A549 (cell line): ENCODE data around the gene AIMP1. TPM values are rescaled to one million over a fixed set of nuclear protein-coding genes. Genes with fewer than 3 reads are reported as not detected.

Experiments
- ATAC-seq, 2 experiments: fragments of 200-7000 bp in 1 of 2; fragments of >200 bp in 1 of 2; cut with Nextera tagmentation in 1 of 2; cut with Tn5 transposase in 1 of 2; 3 replicates each; pipeline versions ENCODE4 v1.8.0 to v1.9.1; 2018 to 2020; ENCODE audit warnings: mild to moderate bottlenecking in 1 of 2, moderate library complexity in 1 of 2
- CTCF ChIA-PET: fragments of 300-600 bp; sonication (Branson Sonifier 250); formaldehyde crosslinking; extraction: SDS; loops from one replicate; lab custom pipeline; 2021; ENCODE audit warnings: antibody characterized with exemption, inconsistent platforms; lab: Yijun Ruan, JAX
- POLR2A ChIA-PET: fragments of 350-600 bp; formaldehyde crosslinking; extraction: SDS; loops from one replicate; lab custom pipeline; 2021; ENCODE audit warnings: antibody characterized with exemption, inconsistent platforms; lab: Yijun Ruan, JAX
- DNase-seq, 2 experiments: peaks; one replicate each; pipeline versions ENCODE4 v3.0.0 to v3.0.0-alpha.2; 2011 to 2016; ENCODE audit warnings: low read depth in 1 of 2, low spot score in 1 of 2
- FAIRE-seq: peaks from 2 replicates; lab custom pipeline; 2011; peaks lifted over from hg19 to GRCh38; lab: Jason Lieb, UNC
- H3K27ac ChIP-seq, 2 experiments: fragments of >200 bp; sonication (Bioruptor Twin); formaldehyde crosslinking; 3 replicates each; pipeline ENCODE4 v1.5.1; 2016 to 2017
- H3K4me1 ChIP-seq: fragments of >200 bp; sonication (Bioruptor Twin); formaldehyde crosslinking; 3 replicates; pipeline ENCODE4 v1.6.1; 2016
- H3K4me2 ChIP-seq: fragments of >200 bp; sonication (Bioruptor Twin); formaldehyde crosslinking; 3 replicates; pipeline ENCODE4 v1.6.1; 2016
- H3K4me3 ChIP-seq: fragments of >200 bp; sonication (Bioruptor Twin); formaldehyde crosslinking; 3 replicates; pipeline ENCODE4 v1.5.1; 2016
- H3K9me3 ChIP-seq: fragments of >200 bp; sonication (Bioruptor Twin); formaldehyde crosslinking; 3 replicates; pipeline ENCODE4 v1.6.1; 2016
- CHD4 ChIP-seq: fragments of 200-600 bp; sonication (generic); IDR thresholded peaks from 2 replicates; pipeline ENCODE4 v1.6.1; 2016; ENCODE audit warnings: antibody characterized with exemption, mild to moderate bottlenecking, borderline replicate concordance
- E2F6 ChIP-seq: IDR thresholded peaks from 2 replicates; pipeline ENCODE4 v1.6.1; 2012; ENCODE audit warnings: low read depth, borderline replicate concordance
- EHF ChIP-seq: fragments of 250-450 bp; sonication (Bioruptor Pico); IDR thresholded peaks from 2 replicates; pipeline ENCODE4 v1.5.0; 2020; ENCODE audit warnings: mild to moderate bottlenecking
- EHMT2 ChIP-seq: fragments of 200-600 bp; sonication (generic); IDR thresholded peaks from 2 replicates; pipeline ENCODE4 v1.6.1; 2016; ENCODE audit warnings: antibody characterized with exemption, low read depth, mild to moderate bottlenecking, moderate library complexity
- ESRRA ChIP-seq: fragments of 150-350 bp; IDR thresholded peaks from 2 replicates; pipeline ENCODE4 v1.6.1; 2014; ENCODE audit warnings: mild to moderate bottlenecking, low read length, borderline replicate concordance
- GATA3 ChIP-seq: IDR thresholded peaks from 2 replicates; pipeline ENCODE4 v1.6.1; 2012; ENCODE audit warnings: borderline replicate concordance
- HEYL ChIP-seq: fragments of 250-450 bp; sonication (Bioruptor Pico); IDR thresholded peaks from 2 replicates; pipeline ENCODE4 v1.8.0; 2021; ENCODE audit warnings: mild to moderate bottlenecking, moderate library complexity
- HMGXB4 ChIP-seq: fragments of 250-450 bp; sonication (Bioruptor Pico); IDR thresholded peaks from 2 replicates; pipeline ENCODE4 v1.5.0; 2021; ENCODE audit warnings: mild to moderate bottlenecking, moderate library complexity, borderline replicate concordance
- JUNB ChIP-seq: fragments of >200 bp; sonication (Bioruptor Twin); formaldehyde crosslinking; IDR thresholded peaks from 2 replicates; pipeline ENCODE4 v1.6.1; 2016
- KDM5A ChIP-seq: fragments of 200-600 bp; sonication (generic); IDR thresholded peaks from 2 replicates; pipeline ENCODE4 v1.6.1; 2016; ENCODE audit warnings: antibody characterized with exemption, mild to moderate bottlenecking
- MAZ ChIP-seq: fragments of 150-350 bp; IDR thresholded peaks from 2 replicates; pipeline ENCODE4 v1.6.1; 2014; ENCODE audit warnings: antibody characterized with exemption, low read depth, low read length, borderline replicate concordance
- NFE2L2 ChIP-seq: fragments of 150-350 bp; conservative IDR thresholded peaks from 2 replicates; pipeline ENCODE4 v1.6.1; 2014; ENCODE audit warnings: low read length
- NPAS2 ChIP-seq: fragments of 250-450 bp; sonication (Bioruptor Pico); IDR thresholded peaks from 2 replicates; pipeline ENCODE4 v1.8.0; 2022; ENCODE audit warnings: mild to moderate bottlenecking, moderate library complexity, borderline replicate concordance
- NR3C1 ChIP-seq: fragments of >200 bp; sonication (Bioruptor Twin); formaldehyde crosslinking; IDR thresholded peaks from 3 replicates; pipeline ENCODE4 v1.6.1; 2017
- RCOR1 ChIP-seq: fragments of 150-350 bp; IDR thresholded peaks from 2 replicates; pipeline ENCODE4 v1.6.1; 2014; ENCODE audit warnings: antibody characterized with exemption, low read length, low read depth
- RNF2 ChIP-seq: fragments of 200-600 bp; sonication (generic); IDR thresholded peaks from 2 replicates; pipeline ENCODE4 v1.6.1; 2016; ENCODE audit warnings: low read depth, mild to moderate bottlenecking, antibody characterized with exemption, moderate library complexity, borderline replicate concordance
- ZC3H11A ChIP-seq: fragments of 450-650 bp; IDR thresholded peaks from 2 replicates; pipeline ENCODE4 v1.6.1; 2014; ENCODE audit warnings: antibody characterized with exemption, mild to moderate bottlenecking
- ZFP36 ChIP-seq: fragments of 450-650 bp; IDR thresholded peaks from 2 replicates; pipeline ENCODE4 v1.6.1; 2014; ENCODE audit warnings: borderline replicate concordance; ENCODE audit not compliant: partially characterized antibody
- WGBS: methylation state at CpG from one replicate; pipeline ENCODE4 v1.1.6; 2017; ENCODE audit errors: missing lambda C conversion rate; 5-methylcytosine and 5-hydroxymethylcytosine counted together
- polyA plus RNA-seq, 4 experiments: library from polyadenylated mRNA; depleted of rRNA in 3 of 4; stranded (reverse); fragments of >200 nt; fragmentation: RNase III in 1 of 4; extraction: RNeasy Plus Mini Kit Qiagen cat#74134 plus additional on column Dnase treatment in 1 of 4; gene quantifications; 2 replicates in 3 of 4; 3 replicates in 1 of 4; pipeline ENCODE4 v1.2.3, GENCODE V29; 2011 to 2017
- TF ChIP-seq, protein P1 (sequence below): IDR thresholded peaks from 2 replicates; pipeline ENCODE4 v1.6.1; 2012
- TF ChIP-seq, protein P2 (sequence below): fragments of 200-600 bp; sonication (generic); IDR thresholded peaks from 2 replicates; pipeline ENCODE4 v1.6.1; 2016; ENCODE audit warnings: antibody characterized with exemption, mild to moderate bottlenecking, moderate library complexity
- TF ChIP-seq, protein P3 (sequence below): fragments of 150-350 bp; IDR thresholded peaks from 2 replicates; pipeline ENCODE4 v1.6.1; 2014; ENCODE audit warnings: low read depth, mild to moderate bottlenecking, low read length

Gene AIMP1
- polyA plus RNA-seq, 2 of the 4 experiments (the other 2 are of a cell fraction): 35.6 to 70.7 TPM

GRCh38 chr4:106355193-106355592 is 38.8 kb downstream of the AIMP1 start:
- no peak for DNase-seq
- TF ChIP-seq JUNB (no peak), MAZ (no peak), HMGXB4 (CRISPR knock-in tag) (no peak), NR3C1 (no peak), E2F6 (no peak), RCOR1 (no peak), EHF (CRISPR knock-in tag) (no peak), ESRRA (no peak), RNF2 (no peak)
- TF ChIP-seq, protein P1, sequence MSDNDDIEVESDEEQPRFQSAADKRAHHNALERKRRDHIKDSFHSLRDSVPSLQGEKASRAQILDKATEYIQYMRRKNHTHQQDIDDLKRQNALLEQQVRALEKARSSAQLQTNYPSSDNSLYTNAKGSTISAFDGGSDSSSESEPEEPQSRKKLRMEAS: no peak
- TF ChIP-seq, protein P2, sequence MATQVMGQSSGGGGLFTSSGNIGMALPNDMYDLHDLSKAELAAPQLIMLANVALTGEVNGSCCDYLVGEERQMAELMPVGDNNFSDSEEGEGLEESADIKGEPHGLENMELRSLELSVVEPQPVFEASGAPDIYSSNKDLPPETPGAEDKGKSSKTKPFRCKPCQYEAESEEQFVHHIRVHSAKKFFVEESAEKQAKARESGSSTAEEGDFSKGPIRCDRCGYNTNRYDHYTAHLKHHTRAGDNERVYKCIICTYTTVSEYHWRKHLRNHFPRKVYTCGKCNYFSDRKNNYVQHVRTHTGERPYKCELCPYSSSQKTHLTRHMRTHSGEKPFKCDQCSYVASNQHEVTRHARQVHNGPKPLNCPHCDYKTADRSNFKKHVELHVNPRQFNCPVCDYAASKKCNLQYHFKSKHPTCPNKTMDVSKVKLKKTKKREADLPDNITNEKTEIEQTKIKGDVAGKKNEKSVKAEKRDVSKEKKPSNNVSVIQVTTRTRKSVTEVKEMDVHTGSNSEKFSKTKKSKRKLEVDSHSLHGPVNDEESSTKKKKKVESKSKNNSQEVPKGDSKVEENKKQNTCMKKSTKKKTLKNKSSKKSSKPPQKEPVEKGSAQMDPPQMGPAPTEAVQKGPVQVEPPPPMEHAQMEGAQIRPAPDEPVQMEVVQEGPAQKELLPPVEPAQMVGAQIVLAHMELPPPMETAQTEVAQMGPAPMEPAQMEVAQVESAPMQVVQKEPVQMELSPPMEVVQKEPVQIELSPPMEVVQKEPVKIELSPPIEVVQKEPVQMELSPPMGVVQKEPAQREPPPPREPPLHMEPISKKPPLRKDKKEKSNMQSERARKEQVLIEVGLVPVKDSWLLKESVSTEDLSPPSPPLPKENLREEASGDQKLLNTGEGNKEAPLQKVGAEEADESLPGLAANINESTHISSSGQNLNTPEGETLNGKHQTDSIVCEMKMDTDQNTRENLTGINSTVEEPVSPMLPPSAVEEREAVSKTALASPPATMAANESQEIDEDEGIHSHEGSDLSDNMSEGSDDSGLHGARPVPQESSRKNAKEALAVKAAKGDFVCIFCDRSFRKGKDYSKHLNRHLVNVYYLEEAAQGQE: no peak
- Histone ChIP-seq H3K4me2 (no peak overlapping the region), H3K4me3 (no peak overlapping the region), H3K4me1 (no peaks in the 10 kb centered on the region), H3K27ac (no peak overlapping the region), H3K9me3 (no peaks in the 10 kb centered on the region)
- POLR2A ChIA-PET: no interaction called here
- ATAC-seq: no peak
- WGBS: 60% methylated on average over 4 of the region's 4 CpGs
- no peak for FAIRE-seq
- CTCF ChIA-PET: no interaction called here

- H3K27ac ChIP-seq: no peak overlapping the region
- FAIRE-seq: no peak
- H3K9me3 ChIP-seq: no peaks in the 10 kb centered on the region
- no peak for TF ChIP-seq ZFP36
- no peak for ATAC-seq
- H3K4me2 ChIP-seq: no peak overlapping the region
- CTCF ChIA-PET: interaction anchor here (0.6 kb wide), 1 partner anchor 21 kb away, joined by 3 read pairs; no protein-coding TSS in a partner anchor
- 70% methylated on average over 1 of the region's 1 CpG for WGBS
- no peaks in the 10 kb centered on the region for H3K4me1 ChIP-seq
- POLR2A ChIA-PET: no interaction called here
- H3K4me3 ChIP-seq: no peak overlapping the region
- DNase-seq: no peak
Measured at GRCh38 chr4:106358899-106359298, 42.5 kb downstream of the AIMP1 start.

DNA sequence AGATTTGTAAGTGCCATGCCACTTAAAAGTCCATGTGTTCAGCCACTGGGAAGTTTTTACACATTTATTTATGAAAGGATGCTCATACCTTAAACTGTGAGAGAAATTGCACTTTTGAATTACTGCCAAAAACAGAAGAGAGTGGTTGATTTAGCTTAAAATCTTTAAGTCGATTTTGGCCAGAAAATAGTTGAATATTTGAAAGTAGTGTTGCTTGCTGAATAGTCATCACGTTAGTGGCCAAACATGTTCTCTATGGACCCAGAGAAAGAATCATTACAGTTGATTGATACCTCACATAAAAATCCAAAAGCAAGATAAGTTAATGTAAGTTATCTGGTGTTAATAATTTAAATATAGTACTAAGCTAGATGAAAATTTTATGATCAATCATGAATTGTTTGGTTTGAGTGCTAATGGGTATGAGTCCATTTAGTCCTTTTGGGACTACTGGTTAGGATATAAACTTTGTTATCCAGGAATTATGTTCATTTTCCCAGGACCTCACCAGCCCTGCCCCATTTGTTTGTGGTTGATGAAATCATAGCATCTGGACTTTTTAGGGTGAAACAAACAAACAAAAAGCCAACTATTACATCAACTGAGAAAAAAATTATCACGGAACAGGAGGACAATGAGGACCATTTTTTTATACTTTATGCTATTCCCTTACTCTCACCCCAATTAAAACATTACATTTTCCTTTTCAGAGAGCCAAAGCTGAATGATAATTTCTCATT is 45.9 kb downstream of the AIMP1 start:
- H3K27ac ChIP-seq: no peak overlapping the region
- CTCF ChIA-PET: interaction anchor here (1.6 kb wide), 1 partner anchor 18 kb away, joined by 4 read pairs; no protein-coding TSS in a partner anchor

More for the DNA sequence above, 45.9 kb downstream of the AIMP1 start:
- peaks cover 15% of the 10 kb centered on the region for H3K4me1 ChIP-seq
- H3K4me3 ChIP-seq: no peak overlapping the region
- ATAC-seq (no peak), FAIRE-seq (no peak), DNase-seq (no peak)
- TF ChIP-seq, protein P3, sequence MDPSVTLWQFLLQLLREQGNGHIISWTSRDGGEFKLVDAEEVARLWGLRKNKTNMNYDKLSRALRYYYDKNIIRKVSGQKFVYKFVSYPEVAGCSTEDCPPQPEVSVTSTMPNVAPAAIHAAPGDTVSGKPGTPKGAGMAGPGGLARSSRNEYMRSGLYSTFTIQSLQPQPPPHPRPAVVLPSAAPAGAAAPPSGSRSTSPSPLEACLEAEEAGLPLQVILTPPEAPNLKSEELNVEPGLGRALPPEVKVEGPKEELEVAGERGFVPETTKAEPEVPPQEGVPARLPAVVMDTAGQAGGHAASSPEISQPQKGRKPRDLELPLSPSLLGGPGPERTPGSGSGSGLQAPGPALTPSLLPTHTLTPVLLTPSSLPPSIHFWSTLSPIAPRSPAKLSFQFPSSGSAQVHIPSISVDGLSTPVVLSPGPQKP: no peak
- no peak for TF ChIP-seq HEYL (CRISPR knock-in tag)
- no peak for TF ChIP-seq CHD4
- no peak for TF ChIP-seq E2F6
- no peak for TF ChIP-seq ZC3H11A
- no peak for TF ChIP-seq GATA3
- TF ChIP-seq NPAS2 (CRISPR knock-in tag): no peak
- no peak for TF ChIP-seq EHMT2
- TF ChIP-seq NFE2L2: no peak
- TF ChIP-seq KDM5A: no peak
- 58% methylated on average over 3 of the region's 3 CpGs for WGBS
- H3K9me3 ChIP-seq: no peaks in the 10 kb centered on the region
- POLR2A ChIA-PET: no interaction called here
- no peak overlapping the region for H3K4me2 ChIP-seq
